Tibial artery (tissue), 4 donors: ENCODE results near the gene PDE4B.

ENCODE experiments used
- DNase-seq, 2 donors: peaks; one replicate each; pipeline ENCODE4 v3.0.0-alpha.2; 2019
- H3K27ac ChIP-seq, 2 donors: fragments of 200-600 bp; sonication (generic) in 1 of 2; 1 replicate in 1 of 2; 2 replicates in 1 of 2; pipeline ENCODE4 v1.5.1; 2018 to 2019; ENCODE audit warnings: mild to moderate bottlenecking in 1 of 2
- H3K27me3 ChIP-seq, 2 donors: fragments of 200-600 bp; sonication (generic) in 1 of 2; one replicate each; pipeline versions ENCODE4 v1.5.1 to v1.6.0; 2016 to 2019
- H3K36me3 ChIP-seq, 3 donors: fragments of 200-600 bp; sonication (generic) in 2 of 3; one replicate each; pipeline ENCODE4 v1.5.1; 2016 to 2019; ENCODE audit warnings: mild to moderate bottlenecking in 2 of 3
- H3K4me1 ChIP-seq, 4 donors: fragments of 200-600 bp; sonication (generic) in 2 of 4; 1 replicate in 3 of 4; 2 replicates in 1 of 4; pipeline ENCODE4 v1.5.1; 2016 to 2019
- H3K4me3 ChIP-seq, 2 donors: fragments of 200-600 bp; sonication (generic) in 1 of 2; 1 replicate in 1 of 2; 2 replicates in 1 of 2; pipeline ENCODE4 v1.5.1; 2018 to 2019; ENCODE audit warnings: mild to moderate bottlenecking in 2 of 2
- H3K9me3 ChIP-seq, 3 donors: fragments of 200-600 bp; sonication (generic) in 1 of 3; one replicate each; pipeline ENCODE4 v1.5.1; 2016 to 2019
- CTCF ChIP-seq, 2 experiments: fragments of 200-600 bp in 1 of 2; fragments of 450-650 bp in 1 of 2; IDR thresholded peaks; one replicate each; pipeline ENCODE4 v1.5.1; 2017 to 2019; ENCODE audit warnings: antibody characterized with exemption in 2 of 2, mild to moderate bottlenecking in 1 of 2, moderate library complexity in 1 of 2
- intact Hi-C: fragments of 100-400 bp; cut with DNase I; formaldehyde crosslinking; loops from one replicate; pipeline ENCODE4 v1.15.0; 2023; ENCODE audit warnings: low total_unique reads

PDE4B gene

GRCh38 chr1:65880611-65881010 lies 87.9 kb downstream of the PDE4B start:
- no peaks in the 10 kb centered on the region for H3K36me3 ChIP-seq
- H3K4me3 ChIP-seq = no peak overlapping the region
- peaks cover 0 to 3% (median 0%) of the 10 kb centered on the region in 3 donors for H3K9me3 ChIP-seq
- DNase-seq = no peak
- intact Hi-C loops = no loop called here
- no peak overlapping the region for H3K27ac ChIP-seq
- H3K4me1 ChIP-seq = no peaks in the 10 kb centered on the region
- no peak for TF ChIP-seq CTCF (IDR thresholded peaks at IDR 0.05)
- H3K27me3 ChIP-seq = no peaks in the 10 kb centered on the region

- no peaks in the 10 kb centered on the region for H3K36me3 ChIP-seq
- H3K4me3 ChIP-seq = no peak overlapping the region
- intact Hi-C loops = no loop called here
- no peak overlapping the region for H3K27ac ChIP-seq
- no peaks in the 10 kb centered on the region for H3K4me1 ChIP-seq
- peaks cover 0 to 3% (median 0%) of the 10 kb centered on the region in 3 donors for H3K9me3 ChIP-seq
- H3K27me3 ChIP-seq = no peaks in the 10 kb centered on the region
- DNase-seq = no peak
- TF ChIP-seq CTCF (IDR thresholded peaks at IDR 0.05) = no peak
Observed at GRCh38 chr1:65881067-65881594, 88.4 kb downstream of the PDE4B start.

- no peak for DNase-seq
- no peaks in the 10 kb centered on the region for H3K27me3 ChIP-seq
- intact Hi-C loops = no loop called here
- H3K4me3 ChIP-seq = no peak overlapping the region
- H3K36me3 ChIP-seq = no peaks in the 10 kb centered on the region
- no peak overlapping the region for H3K27ac ChIP-seq
- no peak for TF ChIP-seq CTCF (IDR thresholded peaks at IDR 0.05)
- H3K4me1 ChIP-seq = no peaks in the 10 kb centered on the region
- H3K9me3 ChIP-seq = no peaks in the 10 kb centered on the region
Observed at GRCh38 chr1:65882076-65882475, 89.4 kb downstream of the PDE4B start.

- Histone ChIP-seq H3K9me3 (no peaks in the 10 kb centered on the region), H3K27me3 (no peaks in the 10 kb centered on the region), H3K4me1 (no peaks in the 10 kb centered on the region), H3K27ac (no peak overlapping the region), H3K4me3 (no peak overlapping the region), H3K36me3 (no peaks in the 10 kb centered on the region)
- no peak for DNase-seq
- intact Hi-C loops = no loop called here
- TF ChIP-seq CTCF (IDR thresholded peaks at IDR 0.05) = no peak
Observed at GRCh38 chr1:65889441-65889840, 96.7 kb downstream of the PDE4B start.

GRCh38 chr1:65890201-65890843 lies 97.6 kb downstream of the PDE4B start:
- H3K4me3 ChIP-seq = no peak overlapping the region
- no peak for DNase-seq
- intact Hi-C loops = no loop called here
- TF ChIP-seq CTCF (IDR thresholded peaks at IDR 0.05) = no peak
- no peaks in the 10 kb centered on the region for H3K4me1 ChIP-seq
- H3K27ac ChIP-seq = no peak overlapping the region
- no peaks in the 10 kb centered on the region for H3K27me3 ChIP-seq
- no peaks in the 10 kb centered on the region for H3K9me3 ChIP-seq
- no peaks in the 10 kb centered on the region for H3K36me3 ChIP-seq
